ENCODE data around the gene GPR68.

DNA sequence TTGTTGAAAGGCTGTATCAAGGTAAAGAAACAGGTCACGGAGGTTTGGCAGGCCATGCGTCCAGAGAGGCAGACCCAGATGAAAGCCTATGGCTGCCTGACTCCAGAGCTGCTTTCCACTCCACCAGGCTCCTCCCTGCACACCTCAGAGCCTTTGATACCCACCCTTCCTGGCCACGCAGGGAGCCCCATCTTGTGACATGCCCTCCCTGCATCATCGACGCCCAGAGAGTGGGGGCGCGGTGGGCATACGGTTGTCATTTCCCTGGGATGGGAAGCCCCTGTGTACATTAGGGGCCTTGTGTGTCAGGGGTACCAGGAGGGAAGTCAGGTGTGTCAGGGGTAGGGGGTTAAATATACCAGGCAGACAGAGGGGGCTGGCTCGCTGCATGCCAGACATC lies 30.3 kb upstream of the GPR68 start:
- no peak for TF ChIP-seq POLR2A (IDR thresholded peaks at IDR 0.05)
- no peak for TF ChIP-seq CTCF (IDR thresholded peaks at IDR 0.05)

Measured in body of pancreas (tissue), 4 donors.